Stimulated activated CD4-positive, alpha-beta T cell treated with anti-CD3 and anti-CD28 coated beads, Interleukin-15, amount 100 ng/mL, for 48 hours (primary cell): ENCODE results near the gene NOVA2.

Experiments used
- DNase-seq, 2 donors: peaks; one replicate each; pipeline ENCODE4 v3.0.0-alpha.2; 2020; ENCODE audit warnings: low read depth in 2 of 2

Gene NOVA2

DNA sequence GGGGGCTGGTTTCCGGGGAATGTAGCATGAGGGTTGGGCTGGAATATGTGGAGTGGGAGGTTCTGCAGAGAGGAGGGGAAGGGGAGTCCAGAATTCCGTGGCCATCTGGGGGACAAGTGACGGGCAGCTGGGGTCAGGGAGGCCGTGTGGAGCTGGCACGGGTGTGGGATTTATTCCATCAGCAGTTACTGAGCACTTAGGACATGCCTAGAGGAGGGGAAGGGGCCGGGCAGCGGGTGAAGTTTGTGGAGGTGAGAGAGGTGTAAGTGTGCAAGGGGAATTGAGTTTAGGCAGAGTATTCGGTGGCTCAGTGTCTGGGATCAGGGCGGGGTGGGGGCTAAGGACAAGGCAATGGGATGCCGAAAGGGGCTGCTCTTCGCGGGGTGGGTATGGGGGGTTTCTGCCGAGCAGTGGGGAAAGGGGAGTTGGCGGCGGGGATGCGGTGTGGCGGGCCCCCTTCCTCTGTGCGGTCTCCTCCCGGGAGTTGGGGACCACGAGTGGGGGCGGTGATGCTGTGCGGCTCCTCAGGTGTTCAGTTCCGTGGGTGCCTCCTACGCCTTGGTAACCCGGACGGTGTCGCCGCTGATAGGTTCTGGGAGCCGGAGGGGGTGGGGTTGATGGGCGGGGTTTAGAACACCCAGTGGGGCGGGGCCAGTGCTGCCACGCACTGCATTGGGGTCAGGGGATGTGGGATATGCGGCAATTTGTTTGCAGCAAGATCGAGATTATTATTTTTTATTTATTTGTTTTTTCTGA is 27.0 kb upstream of the NOVA2 start:
- DNase-seq, result peak; percentile 28 to 62

DNA sequence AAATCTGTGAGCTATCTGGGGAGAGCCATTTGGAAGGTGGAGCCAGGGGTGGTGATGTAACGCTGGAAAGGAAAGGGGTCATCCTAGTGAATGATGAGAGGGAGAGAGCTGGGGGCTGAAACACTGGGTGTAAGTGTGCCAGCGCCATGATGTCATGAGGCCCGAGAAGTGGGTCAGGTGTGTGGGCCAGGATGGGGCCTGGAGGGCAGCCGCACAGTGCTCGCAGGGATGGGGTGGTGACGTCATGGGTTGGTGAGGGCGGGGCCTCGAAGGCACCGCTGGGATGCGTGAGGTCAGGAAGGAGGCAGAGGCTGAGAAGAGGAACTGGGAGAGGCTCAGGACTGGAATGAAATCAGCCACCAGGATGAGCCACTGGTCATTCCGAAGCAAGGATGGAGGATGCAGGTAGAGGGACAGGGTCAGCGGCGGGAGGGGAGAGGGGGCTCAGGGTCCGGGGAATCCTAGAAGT is 26.0 kb upstream of the NOVA2 start:
- no peak for DNase-seq

- no peak for DNase-seq
Measured at GRCh38 chr19:45998834-45999233, 25.2 kb upstream of the NOVA2 start.

- no peak for DNase-seq
Measured at GRCh38 chr19:45996933-45997332, 23.3 kb upstream of the NOVA2 start.

DNA sequence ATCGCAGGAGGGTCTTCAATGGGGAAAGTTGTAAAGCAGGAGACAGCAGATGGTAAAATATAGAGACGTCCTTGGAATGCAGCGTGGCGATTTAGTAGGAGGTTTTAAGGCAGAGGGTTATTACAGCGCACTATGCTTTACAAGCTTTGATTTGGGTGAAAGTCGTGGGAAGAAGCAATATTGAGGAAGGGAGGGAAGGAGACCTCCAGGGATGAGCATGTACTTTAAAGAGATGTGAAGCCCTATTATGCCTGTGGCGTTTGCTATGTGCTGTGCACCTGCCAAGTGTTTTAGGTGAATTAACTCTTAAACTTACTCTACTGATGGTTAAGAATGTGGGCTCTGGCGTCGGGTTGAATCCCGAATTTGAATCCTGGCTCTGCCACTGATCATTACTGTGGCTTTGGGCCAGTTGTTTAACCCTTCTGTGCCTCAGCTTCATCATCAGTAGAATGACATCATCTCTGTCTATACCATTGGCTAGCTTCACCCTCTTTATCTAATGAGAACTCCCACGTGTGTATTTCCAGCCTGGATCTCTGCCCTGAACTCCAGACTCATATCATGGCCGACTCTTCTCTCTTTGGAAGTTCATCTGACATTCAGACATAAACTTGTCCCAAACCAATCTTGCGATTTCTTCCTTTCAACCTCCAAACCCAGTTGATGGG is 22.2 kb upstream of the NOVA2 start:
- DNase-seq, result no peak

DNA sequence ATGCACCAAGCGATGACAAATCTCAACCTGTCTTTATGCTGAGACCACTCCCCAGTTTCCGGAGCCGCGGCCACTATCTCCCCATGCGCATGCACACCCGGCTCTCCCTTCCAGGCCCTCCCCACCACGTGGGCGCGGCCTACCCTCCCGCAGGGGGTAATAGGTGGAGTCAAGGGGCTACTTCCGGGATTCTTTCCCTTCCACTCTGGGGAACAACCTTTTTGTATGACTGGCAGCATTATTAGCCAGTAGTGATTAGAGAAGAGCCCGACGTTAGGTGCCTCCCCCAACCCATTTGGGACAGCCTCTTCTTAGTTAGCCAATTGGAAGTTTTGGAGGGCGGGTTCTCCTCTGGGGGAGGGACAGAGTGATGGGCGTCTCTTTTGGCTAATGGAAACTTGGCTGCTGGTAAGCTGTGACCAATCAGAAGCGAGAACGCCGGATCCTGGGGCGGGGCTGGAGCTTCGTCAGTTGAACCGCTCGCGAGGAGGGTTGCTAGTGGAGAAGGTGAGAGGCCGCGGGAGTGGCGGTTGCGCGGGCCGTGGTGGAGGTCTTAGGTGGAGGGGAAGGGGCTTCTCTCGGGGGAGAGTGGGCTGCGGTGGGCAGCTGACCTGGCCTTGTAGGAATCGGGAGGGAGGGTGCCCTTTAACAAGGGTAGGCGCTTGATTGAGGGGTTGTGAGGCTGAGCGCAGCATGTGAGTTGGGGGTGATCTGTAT is 21.5 kb upstream of the NOVA2 start, which contains the start of gene CCDC61:
Gene CCDC61, plus strand, starts transcription at position 470 of the 717 bp plus-strand sequence. CDS start 7,552 bp downstream, outside the sequence.
- peak; percentile 91 to 92 for DNase-seq

GRCh38 chr19:45994456-45994997 is 20.9 kb upstream of the NOVA2 start:
- no peak for DNase-seq

DNA sequence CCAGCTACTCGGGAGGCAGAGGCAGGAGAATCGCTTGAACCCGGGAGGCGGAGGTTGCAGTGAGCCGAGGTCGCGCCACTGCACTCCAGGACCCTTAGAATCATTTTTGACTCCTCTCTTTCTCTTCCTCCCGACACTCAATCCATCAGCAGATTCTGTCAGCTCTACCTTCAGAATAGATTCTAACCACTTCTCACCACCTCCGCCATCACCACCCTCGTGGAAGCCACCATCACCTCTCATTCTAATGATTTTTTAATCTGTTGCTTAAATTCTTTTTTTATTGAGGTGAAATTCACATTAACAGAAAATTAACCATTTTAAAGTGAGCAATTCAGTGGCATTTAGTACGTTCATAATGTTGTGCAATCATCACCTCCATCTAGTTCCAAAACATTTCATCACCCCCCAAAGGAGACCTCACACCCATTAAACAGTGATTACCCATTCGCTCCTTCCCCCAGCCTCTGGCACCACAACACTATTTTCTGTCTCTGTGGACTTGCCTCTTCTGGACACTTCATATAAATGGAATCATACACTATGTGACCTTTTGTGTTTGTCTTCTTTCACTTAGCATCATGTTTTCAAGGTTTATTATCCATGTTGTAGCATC is 16.6 kb upstream of the NOVA2 start:
- DNase-seq, result no peak

GRCh38 chr19:45985321-45985720 is 11.7 kb upstream of the NOVA2 start:
- DNase-seq, result no peak

DNA sequence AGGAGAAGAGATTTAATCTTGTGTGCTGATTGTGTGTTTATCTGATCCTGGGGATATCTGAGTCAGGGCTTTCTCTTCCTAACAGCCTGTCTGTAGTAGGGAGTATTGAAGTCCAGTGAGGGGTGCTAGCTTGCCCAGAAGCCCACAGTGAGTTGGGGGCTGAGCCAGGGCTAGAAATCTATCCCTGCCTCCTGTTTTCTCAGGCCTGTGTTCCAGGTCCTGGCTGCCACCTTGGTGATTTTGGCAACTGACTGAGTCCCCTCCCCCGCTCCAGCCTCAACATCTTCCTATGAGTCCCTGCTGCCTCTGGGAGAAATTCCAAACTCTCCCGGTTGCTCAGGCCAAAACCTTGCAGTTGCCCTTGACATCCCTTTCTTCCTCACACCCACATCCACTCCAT is 7.7 kb upstream of the NOVA2 start:
- DNase-seq, result no peak

- DNase-seq, result no peak
Measured at GRCh38 chr19:45978156-45978555, 4.5 kb upstream of the NOVA2 start.

- DNase-seq, result no peak
Measured at GRCh38 chr19:45976178-45976577, 2.5 kb upstream of the NOVA2 start.

DNA sequence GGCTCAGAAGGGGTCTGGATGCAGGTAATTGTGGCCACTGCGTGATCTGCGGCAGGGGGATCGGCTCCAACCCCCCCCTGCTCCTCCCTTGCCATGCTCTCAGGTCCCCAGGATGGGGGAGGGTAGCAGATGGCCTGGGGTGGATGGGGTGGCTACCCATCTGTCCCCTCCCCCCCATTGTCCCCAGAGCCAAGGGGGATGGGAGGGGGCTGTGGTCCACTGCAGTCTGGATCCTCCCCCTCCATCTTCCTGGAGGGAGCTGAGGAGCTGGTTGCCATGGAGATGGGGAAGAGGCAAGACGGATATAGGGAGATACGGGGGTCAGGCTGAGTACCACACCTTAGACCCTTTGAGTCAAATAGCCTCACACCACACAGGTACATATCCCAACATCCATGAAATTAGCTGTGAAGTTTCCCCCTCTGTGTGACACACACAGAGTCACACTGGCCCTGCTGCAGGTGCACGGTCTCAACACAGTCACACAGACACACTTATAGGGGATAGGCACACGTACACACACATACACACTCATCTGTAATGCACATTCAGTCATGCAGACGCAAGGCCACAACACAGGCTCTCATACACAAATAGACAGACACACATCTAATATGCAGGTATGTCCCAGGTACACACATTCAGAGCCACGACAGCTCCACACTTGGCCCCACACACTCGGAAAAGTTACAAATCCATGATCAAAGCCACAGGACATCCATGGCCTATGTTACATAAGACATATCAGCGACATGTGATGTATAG is 1.8 kb upstream of the NOVA2 start:
- no peak for DNase-seq

DNA sequence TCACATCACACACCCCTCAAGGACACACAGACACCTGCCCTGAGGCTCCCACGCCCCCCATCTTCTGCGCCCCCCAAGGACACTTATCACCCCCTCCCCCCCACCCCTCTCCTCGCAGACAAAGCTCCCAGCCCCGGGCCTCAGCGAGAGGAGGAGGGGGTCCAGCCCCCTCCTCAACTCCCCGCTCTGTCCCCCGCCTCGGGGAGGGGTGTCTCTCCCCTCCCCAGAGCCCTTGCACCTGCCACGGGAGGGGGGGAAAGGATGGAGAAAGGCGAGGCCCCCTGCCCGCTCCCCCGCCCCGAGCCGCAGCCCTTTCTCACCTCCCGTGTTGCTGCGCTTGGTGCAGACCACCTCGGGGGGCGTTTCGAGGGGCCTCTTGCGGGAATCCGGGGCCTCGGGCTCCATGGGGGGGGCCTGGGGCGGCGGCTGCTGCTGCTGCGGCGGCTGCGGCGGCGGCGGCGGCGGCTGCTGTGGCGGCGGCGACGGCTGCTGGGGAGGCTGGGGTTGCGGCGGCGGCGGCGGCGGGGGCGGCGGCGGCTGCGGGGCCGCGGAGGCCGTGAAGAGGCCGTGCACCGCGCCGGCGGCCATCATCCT is 621 bp downstream of the NOVA2 start:
- DNase-seq, result no peak

DNA sequence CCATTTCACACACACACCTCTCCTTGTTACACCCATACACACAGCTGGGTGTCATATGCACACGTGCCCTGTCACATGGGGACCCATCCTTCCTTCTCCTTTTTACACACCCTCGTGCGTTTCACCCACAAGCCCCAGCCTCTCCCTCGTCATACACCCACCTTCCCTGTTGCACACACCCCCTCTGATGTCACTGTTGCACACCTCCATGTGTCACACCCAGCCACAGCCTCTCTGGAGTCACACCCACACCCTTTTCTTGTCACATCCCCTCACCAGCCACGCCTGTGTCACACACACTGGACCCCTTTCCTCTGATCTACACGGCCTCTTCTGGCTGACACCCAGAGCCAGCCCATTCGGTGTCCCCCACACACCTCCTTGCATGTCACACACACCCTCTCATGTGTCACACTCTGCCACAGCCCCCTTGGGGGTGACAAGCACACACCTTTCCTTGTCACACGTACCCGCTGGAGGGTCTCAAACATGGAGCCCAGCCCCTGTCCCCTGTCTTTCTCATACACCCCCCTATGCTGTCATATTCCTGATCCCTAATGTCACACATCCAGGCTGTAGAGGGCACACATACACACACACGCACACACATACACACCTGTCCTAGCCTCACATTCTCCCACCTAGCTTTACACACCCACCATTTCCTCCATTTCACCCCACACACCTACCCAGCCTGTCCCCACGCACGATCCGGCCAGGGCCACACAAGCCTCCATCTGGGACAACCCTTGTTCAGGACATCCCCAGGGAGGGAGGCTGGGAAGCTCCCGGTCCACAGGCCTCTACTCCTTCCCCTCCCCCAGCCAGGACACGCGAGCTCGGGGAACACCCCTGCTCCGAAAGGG is 1.4 kb downstream of the NOVA2 start:
- DNase-seq, result peak in 1 of 2 donors; percentile 17

GRCh38 chr19:45971260-45971902 is 2.3 kb downstream of the NOVA2 start:
- no peak for DNase-seq

DNA sequence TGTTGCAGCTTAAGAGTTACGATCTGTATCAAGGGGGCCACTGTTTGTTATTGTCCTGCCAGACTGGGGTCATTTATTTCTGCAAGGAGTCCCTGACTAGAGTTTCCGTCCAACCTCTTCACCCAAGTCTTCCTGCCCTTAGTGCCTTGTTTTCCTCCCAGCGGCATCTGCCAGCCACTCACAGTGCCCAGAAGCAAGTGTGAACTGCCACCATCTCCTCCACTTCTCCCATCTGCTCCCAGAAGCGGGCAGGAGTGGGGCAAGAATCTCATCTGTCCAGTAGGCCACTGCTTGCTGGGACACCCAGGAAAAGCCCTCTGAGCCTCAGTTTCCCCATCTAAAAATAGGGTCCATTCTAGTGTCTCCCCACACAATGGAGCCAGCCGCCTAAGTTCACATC is 4.0 kb downstream of the NOVA2 start:
- no peak for DNase-seq

DNA sequence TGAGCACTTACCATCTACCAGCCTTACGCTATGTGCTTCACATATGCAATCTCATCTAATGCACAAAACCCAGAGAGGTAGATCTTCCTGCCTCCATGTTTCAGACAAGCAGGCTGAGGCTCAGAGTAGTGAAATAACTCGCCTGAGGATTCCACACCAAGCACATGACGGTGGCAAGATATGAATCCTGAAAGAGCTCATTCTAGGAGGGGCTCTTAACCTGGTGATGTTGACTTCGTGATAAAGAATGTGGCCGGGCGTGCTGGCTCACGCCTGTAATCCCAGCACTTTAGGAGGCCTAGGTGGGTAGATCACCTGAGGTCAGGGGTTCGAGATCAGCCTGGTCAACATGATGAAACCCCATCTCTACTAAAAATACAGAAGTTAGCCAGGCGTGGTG is 5.0 kb downstream of the NOVA2 start:
- DNase-seq, result no peak

GRCh38 chr19:45967246-45967645 is 6.4 kb downstream of the NOVA2 start:
- DNase-seq, result no peak
